Activated gamma-delta T cell (primary cell): ENCODE results near the gene SERINC5.
"Not testable (repeated sequence)": the region's sequence is repeated elsewhere in the genome, so short reads cannot be mapped to it uniquely, and the experiment has no call there.

Source experiments
- DNase-seq: peaks from one replicate; lab custom pipeline; 2025; lab: John Stamatoyannopoulos, UW

SERINC5 gene

GRCh38 chr5:80227979-80228596 is 27.8 kb downstream of the SERINC5 start:
- DNase-seq, result no peak

DNA sequence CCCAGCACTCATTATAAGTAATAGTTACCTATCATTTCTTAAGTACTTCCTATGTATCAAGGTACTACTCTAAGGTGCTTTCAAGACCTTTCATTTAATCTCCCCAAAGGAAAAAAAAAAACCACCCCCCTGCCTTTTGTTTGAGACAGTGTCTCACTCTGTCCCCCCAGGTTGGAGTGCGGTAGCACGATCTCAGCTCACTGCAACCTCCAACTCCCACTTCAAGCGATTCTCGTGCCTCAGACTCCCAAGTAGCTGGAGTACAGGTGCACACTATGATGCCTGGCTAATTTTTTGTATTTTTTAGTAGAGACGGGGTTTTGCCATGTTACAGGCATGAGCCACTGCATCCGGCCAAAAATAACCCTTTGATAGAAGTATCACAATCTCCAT is 29.9 kb downstream of the SERINC5 start:
- no peak for DNase-seq

- no peak for DNase-seq
Observed at GRCh38 chr5:80225189-80225933, 30.5 kb downstream of the SERINC5 start.

DNA sequence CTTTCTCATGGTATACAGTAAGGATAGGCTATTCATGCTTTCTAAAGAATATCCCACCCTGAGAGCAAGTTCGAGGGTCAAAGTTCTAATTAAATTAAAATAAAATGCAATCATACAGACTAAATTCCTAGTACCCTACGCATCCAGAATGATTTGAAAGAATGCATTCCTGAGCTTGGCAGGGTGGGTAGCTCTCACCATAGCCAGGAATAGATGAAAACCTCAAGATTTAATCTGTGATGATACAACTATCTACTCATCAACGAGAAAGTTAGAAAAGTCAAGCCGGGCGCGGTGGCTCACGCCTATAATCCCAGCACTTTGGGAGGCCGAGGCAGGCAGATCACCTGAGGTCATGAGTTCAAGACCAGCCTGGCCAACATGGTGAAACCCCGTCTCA is 32.3 kb downstream of the SERINC5 start:
- DNase-seq, result no peak

DNA sequence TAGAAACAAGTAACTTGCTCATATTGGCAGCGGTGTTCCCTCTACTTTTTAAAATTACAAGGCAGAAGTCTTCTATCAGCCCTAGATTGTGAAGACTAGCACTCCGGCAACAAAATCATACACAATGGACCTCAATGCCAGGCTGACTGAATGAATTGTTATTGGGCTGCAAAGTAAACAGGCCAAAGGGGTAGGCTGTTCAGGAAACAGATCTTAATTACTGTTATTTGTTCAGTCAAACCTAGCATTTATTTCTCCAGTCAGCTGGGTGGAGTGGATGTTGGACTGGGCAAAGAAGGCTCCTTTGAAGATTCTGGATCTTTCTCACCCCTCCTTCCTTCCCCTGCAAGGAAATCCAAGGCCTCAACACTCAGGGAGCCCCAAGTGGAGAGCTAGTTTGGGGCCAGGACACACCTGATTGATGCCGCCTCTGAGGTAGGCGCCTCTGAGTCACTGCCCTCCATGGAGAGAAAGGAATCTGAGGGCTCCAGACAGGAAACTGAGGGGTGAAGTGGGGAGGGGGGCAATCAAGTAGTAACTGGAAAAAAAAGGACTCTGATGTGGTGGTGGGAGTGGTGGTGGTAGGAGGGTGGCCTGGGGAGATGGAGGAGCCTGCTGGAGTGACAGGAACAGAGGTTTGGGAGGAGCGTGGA is 35.5 kb downstream of the SERINC5 start:
- no peak for DNase-seq

- DNase-seq, result no peak
Observed at GRCh38 chr5:80219391-80219790, 36.5 kb downstream of the SERINC5 start.

DNA sequence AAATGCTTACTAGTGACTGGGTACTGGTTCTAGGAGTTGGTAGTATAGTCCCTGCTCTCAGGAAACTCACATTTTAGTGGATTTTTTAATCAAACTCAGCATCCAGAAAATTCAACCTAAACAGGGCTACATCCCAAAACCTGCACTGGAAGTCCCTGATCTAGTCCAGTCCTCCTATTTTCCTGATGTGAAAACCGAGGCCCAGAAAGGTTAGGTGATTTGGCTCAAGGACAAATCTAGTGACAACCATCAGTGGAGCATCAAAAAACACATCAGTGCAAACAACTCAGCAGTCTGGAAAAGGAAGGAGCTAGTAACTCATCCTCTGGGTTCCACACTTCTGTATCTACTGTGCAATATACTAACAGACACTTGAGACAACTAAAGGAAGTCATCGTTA is 38.2 kb downstream of the SERINC5 start:
- DNase-seq, result no peak

- no peak for DNase-seq
Observed at GRCh38 chr5:80216753-80217596, 38.9 kb downstream of the SERINC5 start.

DNA sequence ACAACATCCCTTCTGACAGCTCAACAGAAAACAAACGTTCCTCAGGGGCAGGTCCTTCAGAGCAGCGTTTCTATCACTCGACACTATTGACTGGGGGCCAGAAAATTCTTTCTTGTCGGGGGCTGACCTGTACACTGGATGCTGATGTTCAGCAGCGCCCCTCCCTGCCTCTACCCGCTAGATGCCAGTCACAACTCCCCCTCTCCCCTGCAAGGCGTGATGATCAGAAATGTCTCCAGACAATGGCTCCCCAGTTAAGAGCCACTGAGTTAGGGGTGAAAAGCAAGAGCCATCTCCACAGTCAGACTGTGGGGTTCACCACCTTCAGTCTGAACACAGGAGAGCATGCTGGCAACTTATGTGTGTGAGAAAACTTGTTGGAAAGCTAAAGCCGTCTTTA is 39.8 kb downstream of the SERINC5 start:
- no peak for DNase-seq

- DNase-seq, result no peak
Observed at GRCh38 chr5:80215523-80215922, 40.3 kb downstream of the SERINC5 start.

DNA sequence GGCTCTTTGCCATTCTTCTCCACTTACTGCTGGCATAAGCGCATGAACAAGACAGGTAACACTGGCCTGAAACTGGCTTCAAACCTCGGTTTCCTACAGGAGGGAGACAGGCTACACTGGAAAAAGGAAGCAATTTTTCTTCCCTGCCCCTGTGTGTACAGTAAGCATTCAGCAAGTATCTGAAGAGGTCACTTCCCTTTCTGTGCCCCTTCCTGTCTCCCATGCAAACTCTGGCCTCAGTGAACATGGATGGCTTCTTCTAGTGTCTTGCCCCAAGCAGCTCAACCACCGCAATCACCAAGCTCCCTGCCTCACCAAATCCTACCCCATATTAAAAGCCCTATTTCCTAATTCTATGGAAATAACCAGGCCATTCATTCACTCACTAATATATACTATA is 42.4 kb downstream of the SERINC5 start:
- no peak for DNase-seq

DNA sequence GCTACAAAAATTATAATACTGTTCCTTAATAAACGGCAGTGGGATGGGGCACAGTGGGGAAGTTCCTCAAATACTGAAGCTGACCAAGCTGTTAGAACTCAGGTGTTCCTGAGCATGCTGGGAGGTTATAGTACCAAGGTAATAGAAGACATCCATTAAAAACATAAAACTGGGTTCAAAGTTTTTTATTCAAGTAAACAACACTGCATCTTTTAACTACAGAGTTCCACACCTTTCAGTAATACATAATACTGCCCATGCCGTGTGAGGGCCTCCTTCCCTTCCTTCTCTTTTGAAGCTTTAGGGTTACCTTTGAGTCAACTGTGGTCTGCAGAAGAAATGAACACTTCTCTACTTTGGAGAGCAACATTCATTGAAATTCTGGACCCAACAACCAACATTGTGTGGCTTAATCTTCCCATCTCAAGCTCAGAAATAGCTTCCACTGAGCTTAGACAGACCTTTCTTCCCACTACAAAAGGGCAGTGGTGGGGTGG is 43.6 kb downstream of the SERINC5 start:
- no peak for DNase-seq

DNA sequence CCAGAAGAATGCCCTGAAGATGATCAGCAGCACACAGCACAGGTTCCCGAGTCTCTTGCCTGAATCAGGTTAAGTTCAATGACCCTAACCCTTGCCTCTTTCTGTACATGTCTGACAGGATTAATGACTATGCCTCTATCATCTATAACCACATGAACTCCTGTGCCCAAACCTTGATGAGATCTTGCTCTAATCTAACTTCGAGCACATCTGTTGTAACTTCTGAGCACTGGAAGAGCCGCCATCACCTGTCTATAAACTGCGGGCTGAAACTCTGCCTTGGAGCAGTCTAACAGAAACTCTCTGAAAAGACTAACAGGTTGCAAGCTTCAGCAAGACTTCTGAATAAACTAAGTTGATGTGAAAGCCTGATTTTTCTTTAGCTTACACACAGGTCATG is 44.5 kb downstream of the SERINC5 start:
- no peak for DNase-seq

- no peak for DNase-seq
Observed at GRCh38 chr5:80210014-80210413, 45.8 kb downstream of the SERINC5 start.

- no peak for DNase-seq
Observed at GRCh38 chr5:80208381-80208780, 47.5 kb downstream of the SERINC5 start.

DNA sequence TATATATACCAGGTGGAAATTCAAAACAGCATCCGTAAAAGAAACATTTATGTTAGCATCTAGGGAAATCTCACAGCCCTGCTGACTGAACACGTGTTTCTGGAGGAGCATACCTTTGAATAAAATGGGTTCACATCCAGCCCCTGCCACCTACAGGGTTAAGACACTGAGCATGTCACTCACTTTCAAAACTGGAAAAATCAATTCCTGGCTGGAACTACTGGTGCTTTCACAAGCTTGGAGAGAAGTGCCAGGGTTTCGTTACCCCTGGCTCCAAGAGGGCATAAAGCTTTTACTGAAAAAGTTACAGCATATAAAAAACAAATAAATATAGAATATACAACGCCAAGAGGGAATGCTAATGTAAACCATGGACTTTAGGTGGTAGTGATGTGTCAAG is 48.0 kb downstream of the SERINC5 start:
- DNase-seq, result no peak

- no peak for DNase-seq
Observed at GRCh38 chr5:80206282-80206681, 49.6 kb downstream of the SERINC5 start.

DNA sequence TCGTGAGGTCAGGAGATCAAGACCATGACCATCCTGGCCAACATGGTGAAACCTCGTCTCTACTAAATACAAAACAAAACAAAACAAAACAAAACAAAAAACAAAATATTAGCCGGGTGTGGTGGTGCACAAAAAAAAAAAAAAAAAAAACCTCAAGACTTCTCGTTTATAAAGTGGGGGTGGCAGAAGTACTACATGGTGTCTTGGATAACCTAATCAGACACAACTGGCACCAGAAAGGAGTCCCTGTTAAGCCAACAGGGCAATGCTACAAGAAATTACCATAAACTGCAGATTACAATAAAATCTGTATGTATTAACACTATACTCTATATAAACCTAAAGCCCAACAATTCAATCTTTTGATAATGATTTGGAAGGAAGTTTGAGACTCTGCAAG is 50.0 kb downstream of the SERINC5 start:
- no peak for DNase-seq

GRCh38 chr5:80204808-80205614 is 50.8 kb downstream of the SERINC5 start:
- no peak for DNase-seq

- not testable (repeated sequence) for DNase-seq
Observed at GRCh38 chr5:80201763-80202162, 54.1 kb downstream of the SERINC5 start.

GRCh38 chr5:80198920-80199319 is 56.9 kb downstream of the SERINC5 start:
- DNase-seq, result no peak
